DLD1 (cell line): Measurements from ENCODE around the gene CFC1B.
"Not testable (repeated sequence)": the region's sequence is repeated elsewhere in the genome, so short reads cannot be mapped to it uniquely, and the experiment has no call there.

ENCODE experiments used
- in situ Hi-C: cut with HindIII; loops from 2 replicates; pipeline ENCODE4 v1.10.0; 2017; ENCODE audit warnings: low sequenced_read_pairs

Gene CFC1B

GRCh38 chr2:130520992-130521391 lies at the start of gene CFC1B:
Gene CFC1B, plus strand, starts transcription at chr2:130521222. Its CDS starts 263 bp downstream, at chr2:130521485.
- in situ Hi-C loops, result not testable (repeated sequence)

DNA sequence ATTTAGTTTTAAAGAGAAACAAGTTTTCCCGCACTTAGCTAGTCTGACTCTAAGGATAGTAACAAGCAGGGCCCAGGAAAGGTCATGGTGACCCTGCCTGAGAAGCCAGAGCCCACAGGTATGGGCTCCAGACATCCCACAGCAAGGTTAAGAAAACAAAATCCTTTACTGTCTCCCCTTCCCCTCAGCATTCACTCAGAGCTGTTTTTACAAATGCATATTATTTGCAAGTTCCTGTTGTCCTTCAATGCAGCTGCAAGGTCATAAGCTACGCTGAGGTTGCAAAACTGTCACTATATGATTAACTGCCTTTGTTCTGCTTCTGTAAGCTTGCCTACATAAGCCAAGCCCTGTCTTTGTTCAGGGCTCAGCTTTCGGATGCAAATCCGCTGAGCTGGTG lies 29.9 kb upstream of the CFC1B start:
- in situ Hi-C loops, result not testable (repeated sequence)

DNA sequence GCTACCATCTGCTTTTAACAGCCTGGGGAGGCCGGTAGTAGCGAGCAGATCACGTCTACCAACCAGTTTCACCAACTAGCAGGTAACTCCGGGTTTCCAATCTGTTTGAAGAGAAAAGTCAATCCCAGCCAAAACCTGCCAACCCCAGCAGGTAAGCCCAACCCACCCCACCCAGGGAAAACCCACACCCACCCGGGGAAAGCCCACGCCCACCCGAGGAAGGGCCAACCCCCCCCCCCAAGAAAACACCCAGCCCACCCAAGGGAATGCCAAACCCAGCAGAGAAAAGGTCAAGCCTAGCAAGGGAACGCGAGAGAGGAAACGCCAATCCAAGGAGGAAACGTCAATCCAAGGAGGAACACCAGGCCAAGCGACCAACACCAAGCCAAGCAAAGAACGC lies 11.8 kb upstream of the CFC1B start, which contains the start of gene POTEI:
POTEI (minus strand) TSS at position 101 of the 400 bp plus-strand sequence; CDS start at position 8, 93 bp downstream.
- in situ Hi-C loops, result not testable (repeated sequence)

- in situ Hi-C loops, result not testable (repeated sequence)
These were observed 9.9 kb upstream of the CFC1B start for GRCh38 chr2:130510807-130511746.

GRCh38 chr2:130511747-130512451 lies 9.1 kb upstream of the CFC1B start:
- in situ Hi-C loops, result not testable (repeated sequence)

GRCh38 chr2:130518516-130519106 lies 2.4 kb upstream of the CFC1B start:
- in situ Hi-C loops, result not testable (repeated sequence)

GRCh38 chr2:130522390-130522789 lies 1.4 kb downstream of the CFC1B start:
- in situ Hi-C loops, result not testable (repeated sequence)

DNA sequence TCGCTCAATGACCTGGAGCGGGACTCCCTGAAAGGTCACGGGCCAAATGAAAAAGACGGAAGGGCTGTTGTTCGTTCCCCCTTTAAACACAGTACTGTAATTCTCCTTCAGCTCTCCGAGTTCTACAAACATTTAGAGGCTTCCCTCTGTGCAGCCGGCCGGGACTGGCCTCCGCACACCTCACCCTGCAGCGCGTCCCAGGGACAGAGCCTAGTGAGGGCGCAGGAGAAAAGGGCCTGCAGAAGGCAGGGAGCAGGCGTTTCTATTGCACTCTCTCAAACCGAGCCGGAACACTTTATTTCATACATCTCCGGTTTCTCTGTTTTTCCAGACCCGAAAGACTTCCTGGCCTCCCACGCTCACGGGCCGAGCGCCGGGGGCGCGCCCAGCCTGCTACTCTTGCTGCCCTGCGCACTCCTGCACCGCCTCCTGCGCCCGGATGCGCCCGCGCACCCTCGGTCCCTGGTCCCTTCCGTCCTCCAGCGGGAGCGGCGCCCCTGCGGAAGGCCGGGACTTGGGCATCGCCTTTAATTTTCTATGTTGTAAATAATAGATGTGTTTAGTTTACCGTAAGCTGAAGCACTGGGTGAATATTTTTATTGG lies 6.4 kb downstream of the CFC1B start:
- in situ Hi-C loops, result not testable (repeated sequence)

- in situ Hi-C loops, result not testable (repeated sequence)
These were observed 8.5 kb downstream of the CFC1B start for GRCh38 chr2:130529545-130529944.

- in situ Hi-C loops, result not testable (repeated sequence)
These were observed 9.2 kb downstream of the CFC1B start for GRCh38 chr2:130530212-130530611.

DNA sequence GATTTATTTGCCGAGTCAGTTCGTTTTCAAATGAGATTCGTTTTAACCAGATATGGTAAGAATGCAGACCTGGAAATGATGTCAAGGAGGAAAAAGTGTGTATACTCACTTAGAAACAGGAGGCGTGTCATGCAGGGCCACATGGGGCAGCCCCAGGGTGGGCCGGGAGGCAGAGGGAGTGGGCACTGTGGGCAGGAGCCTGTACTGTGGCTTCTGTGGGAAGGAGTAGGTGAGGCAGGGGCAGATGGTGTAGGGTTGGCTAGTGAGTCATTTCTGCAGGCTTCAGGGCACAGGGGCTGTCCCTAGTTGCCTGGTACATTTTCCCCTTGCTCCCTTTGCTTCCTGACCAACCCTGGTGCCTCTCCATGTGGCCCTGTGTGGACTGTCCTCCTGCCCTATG lies 10.2 kb downstream of the CFC1B start:
- in situ Hi-C loops, result not testable (repeated sequence)

DNA sequence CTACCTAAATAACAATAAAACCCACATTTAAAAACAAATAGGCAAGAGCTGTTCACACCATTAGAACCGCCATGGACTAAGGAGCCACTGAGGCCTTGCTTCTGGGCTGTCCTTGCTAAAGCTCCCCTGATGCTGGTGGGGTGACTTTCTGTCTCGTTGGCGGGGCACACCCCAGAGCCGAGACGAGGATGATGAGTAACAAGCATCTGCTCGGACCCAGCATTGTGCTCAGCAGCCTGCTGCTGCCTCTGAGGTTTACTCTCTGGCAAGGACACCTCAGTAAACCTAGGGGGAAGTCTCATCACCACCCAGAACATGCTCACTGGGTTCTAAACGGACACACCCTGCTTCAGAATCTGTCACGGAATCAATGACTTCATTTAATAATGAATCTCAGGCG lies 10.7 kb downstream of the CFC1B start:
- in situ Hi-C loops, result not testable (repeated sequence)

GRCh38 chr2:130536654-130537053 lies 15.6 kb downstream of the CFC1B start:
- in situ Hi-C loops, result not testable (repeated sequence)

GRCh38 chr2:130538271-130538670 lies 17.2 kb downstream of the CFC1B start:
- in situ Hi-C loops, result not testable (repeated sequence)

- in situ Hi-C loops, result not testable (repeated sequence)
These were observed 21.8 kb downstream of the CFC1B start for GRCh38 chr2:130542789-130543188.

- in situ Hi-C loops, result not testable (repeated sequence)
These were observed 22.9 kb downstream of the CFC1B start for GRCh38 chr2:130543785-130544528.

DNA sequence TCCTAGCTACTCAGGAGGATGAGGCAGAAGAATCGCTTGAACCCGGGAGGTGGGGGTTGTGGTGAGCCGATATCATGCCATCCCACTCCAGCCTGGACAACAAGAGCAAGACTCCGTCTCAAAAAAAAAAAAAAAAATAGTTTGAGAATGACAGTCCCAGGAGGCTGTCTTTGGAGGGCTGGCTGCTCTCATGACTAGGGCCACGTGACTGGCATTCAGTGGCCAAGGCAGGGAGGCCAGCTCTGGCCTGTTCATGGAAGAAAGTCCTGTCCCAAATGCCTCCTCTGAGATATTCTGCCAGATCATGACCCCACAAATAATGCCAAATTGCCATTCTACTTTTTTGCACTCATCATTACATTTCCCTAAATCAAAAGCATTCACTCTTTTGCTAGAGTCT lies 24.0 kb downstream of the CFC1B start:
- in situ Hi-C loops, result not testable (repeated sequence)

GRCh38 chr2:130548418-130548817 lies 27.4 kb downstream of the CFC1B start:
- in situ Hi-C loops, result not testable (repeated sequence)

DNA sequence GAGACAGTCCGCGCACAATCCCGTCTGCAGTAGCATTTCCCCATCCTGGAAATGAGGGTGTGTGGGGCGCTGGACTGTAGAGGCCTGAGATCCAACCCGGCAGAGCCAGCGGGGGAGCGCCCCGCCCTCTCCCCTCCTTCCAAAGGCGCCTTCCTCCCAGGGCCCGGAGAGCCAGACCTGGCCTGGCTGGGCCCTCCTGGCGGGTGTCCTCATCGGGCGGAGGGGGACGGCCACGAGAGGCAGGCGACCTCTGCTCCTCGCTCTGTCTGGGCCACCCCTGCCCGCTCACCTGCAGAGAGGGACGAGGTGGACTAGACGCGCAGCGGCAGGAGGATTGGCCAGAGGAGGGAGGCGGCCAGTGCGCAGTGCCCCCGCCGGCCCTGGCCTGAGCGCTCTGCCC lies 28.5 kb downstream of the CFC1B start:
- in situ Hi-C loops, result not testable (repeated sequence)

DNA sequence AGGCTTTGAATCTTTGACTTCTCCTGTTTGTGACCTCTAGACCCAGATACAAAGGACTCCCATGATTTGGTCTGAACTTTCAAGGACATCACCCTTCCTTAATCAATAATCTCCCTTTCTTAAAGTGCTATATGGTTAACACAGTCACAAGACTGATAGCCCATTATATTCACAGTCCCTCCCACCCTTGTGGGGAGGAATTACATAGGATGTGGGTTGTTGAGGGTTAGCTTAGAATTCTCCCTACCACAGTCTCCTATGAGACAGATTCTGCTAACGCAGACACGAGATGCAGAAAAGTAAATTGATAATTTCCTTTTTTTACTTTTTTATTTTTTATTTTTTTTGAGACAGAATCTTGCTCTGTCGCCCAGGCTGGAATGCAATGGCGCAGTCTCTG lies 33.2 kb downstream of the CFC1B start:
- in situ Hi-C loops, result not testable (repeated sequence)
